AML-193 (cell line): Measurements from ENCODE around the gene EXOSC3.

ENCODE experiments used
- DNase-seq, 2 experiments: peaks; one replicate each; lab custom pipeline; 2025; lab: John Stamatoyannopoulos, UW

EXOSC3 gene

GRCh38 chr9:37732086-37732741 lies 52.6 kb downstream of the EXOSC3 start:
- DNase-seq = no peak

- DNase-seq = no peak
These were observed 54.0 kb downstream of the EXOSC3 start for GRCh38 chr9:37730839-37731238.

- no peak for DNase-seq
These were observed 54.6 kb downstream of the EXOSC3 start for GRCh38 chr9:37730256-37730655.
